AG04450 (cell line): ENCODE measurements around the gene CDADC1. TPM values are rescaled to one million over a fixed set of nuclear protein-coding genes. Genes with fewer than 3 reads are reported as not detected.
A peak's percentile ranks its signal among the peaks of the same experiment; 100 is the strongest.

Experiments used
- CTCF ChIA-PET: fragments of 300-600, 350-600 bp; formaldehyde crosslinking; extraction: SDS; loops from one replicate; lab custom pipeline; 2022; ENCODE audit warnings: antibody characterized with exemption, inconsistent platforms; lab: Charles Lee
- POLR2A ChIA-PET: fragments of 350-600 bp; formaldehyde crosslinking; extraction: SDS; loops from one replicate; lab custom pipeline; 2021; ENCODE audit warnings: antibody characterized with exemption, inconsistent platforms; lab: Yijun Ruan, JAX
- DNase-seq: peaks from one replicate; pipeline ENCODE4 v3.0.0-alpha.2; 2011; ENCODE audit warnings: low read depth, low spot score
- H3K27ac ChIP-seq: one replicate; pipeline ENCODE4 v1.5.1; 2012; ENCODE audit warnings: low read depth, low read length, control low read depth
- H3K27me3 ChIP-seq: one replicate; pipeline ENCODE4 v1.6.0; 2012; ENCODE audit warnings: low read length; ENCODE audit not compliant: control insufficient read depth, insufficient read depth
- H3K4me3 ChIP-seq: 2 replicates; pipeline ENCODE4 v1.5.1; 2011; ENCODE audit warnings: mild to moderate bottlenecking, low read depth, low read length, control low read depth
- H3K9me3 ChIP-seq: 2 replicates; pipeline ENCODE4 v1.5.1; 2012; ENCODE audit warnings: low read length; ENCODE audit not compliant: control insufficient read depth, insufficient read depth
- polyA plus RNA-seq: library from polyadenylated mRNA; depleted of rRNA; stranded (reverse); fragments of >200 nt; gene quantifications from 2 replicates; pipeline ENCODE4 v1.2.3, GENCODE V29; 2011
- TF ChIP-seq, protein P1 (sequence below): IDR thresholded peaks from 2 replicates; pipeline ENCODE4 v1.5.1; 2011; ENCODE audit warnings: low read depth, low read length, control low read depth, inconsistent platforms

The CDADC1 gene
- polyA plus RNA-seq, 1 experiment, result 6.4 TPM

GRCh38 chr13:49315036-49315565, 67.4 kb downstream of the CDADC1 start:
- TF ChIP-seq, protein P1, sequence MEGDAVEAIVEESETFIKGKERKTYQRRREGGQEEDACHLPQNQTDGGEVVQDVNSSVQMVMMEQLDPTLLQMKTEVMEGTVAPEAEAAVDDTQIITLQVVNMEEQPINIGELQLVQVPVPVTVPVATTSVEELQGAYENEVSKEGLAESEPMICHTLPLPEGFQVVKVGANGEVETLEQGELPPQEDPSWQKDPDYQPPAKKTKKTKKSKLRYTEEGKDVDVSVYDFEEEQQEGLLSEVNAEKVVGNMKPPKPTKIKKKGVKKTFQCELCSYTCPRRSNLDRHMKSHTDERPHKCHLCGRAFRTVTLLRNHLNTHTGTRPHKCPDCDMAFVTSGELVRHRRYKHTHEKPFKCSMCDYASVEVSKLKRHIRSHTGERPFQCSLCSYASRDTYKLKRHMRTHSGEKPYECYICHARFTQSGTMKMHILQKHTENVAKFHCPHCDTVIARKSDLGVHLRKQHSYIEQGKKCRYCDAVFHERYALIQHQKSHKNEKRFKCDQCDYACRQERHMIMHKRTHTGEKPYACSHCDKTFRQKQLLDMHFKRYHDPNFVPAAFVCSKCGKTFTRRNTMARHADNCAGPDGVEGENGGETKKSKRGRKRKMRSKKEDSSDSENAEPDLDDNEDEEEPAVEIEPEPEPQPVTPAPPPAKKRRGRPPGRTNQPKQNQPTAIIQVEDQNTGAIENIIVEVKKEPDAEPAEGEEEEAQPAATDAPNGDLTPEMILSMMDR, result no peak
- no peak for DNase-seq
- H3K27me3 ChIP-seq, result no peaks in the 10 kb centered on the region
- POLR2A ChIA-PET, result interaction anchor here (1.5 to 1.9 kb wide), 2 partner anchors 52 to 129 kb away, joined by 5 to 8 read pairs; partner anchors contain the start of genes CAB39L and SETDB2
- no peak overlapping the region for H3K27ac ChIP-seq
- CTCF ChIA-PET, result no interaction called here
- H3K9me3 ChIP-seq, result peaks cover 5% of the 10 kb centered on the region; the same call in 1 of the 2 replicates
- H3K4me3 ChIP-seq, result no peak overlapping the region

DNA sequence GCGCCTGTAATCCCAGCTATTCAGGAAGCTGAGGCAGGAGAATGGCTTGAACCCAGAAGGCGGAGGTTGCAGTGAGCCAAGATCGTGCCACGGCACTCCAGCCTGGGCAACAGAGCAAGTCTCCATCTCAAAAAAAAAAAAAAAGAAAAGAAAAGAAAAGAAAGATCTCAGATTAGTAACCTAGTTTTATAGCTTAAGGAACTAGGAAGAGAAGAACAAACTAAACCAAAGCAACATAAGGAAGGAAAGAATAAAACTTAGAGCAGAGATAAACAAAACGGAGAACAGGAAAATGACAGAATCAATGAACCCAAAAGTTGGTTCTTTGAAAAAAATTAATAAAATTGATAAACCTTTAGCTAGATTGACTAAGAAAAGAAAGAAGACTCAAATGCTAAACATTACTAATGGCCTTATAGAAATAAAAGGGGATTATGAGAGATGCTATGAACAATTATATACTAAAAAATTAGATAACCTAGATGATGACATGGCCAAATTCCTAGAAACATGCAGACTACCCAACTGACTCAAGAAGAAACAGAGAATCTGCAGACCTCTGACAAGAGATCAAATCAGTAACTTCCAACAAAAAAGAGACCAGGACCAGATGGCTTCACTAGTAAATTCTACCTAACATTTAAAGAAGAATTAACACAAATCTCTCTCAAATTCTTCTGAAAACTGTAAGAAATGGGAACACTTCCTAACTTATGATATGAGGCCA, 68.2 kb downstream of the CDADC1 start:
- TF ChIP-seq, protein P1, result no peak
- CTCF ChIA-PET, result interaction anchor here (0.6 to 0.7 kb wide), 2 partner anchors 15 to 35 kb away, joined by 3 to 4 read pairs; no protein-coding TSS in a partner anchor
- Histone ChIP-seq H3K27ac (no peak overlapping the region), H3K27me3 (no peaks in the 10 kb centered on the region), H3K4me3 (no peak overlapping the region), H3K9me3 (peaks cover under 1% of the 10 kb centered on the region; the same call in 1 of the 2 replicates)
- no peak for DNase-seq
- POLR2A ChIA-PET, result interaction anchor here (0.6 kb wide), 1 partner anchor 25 kb away, joined by 3 read pairs; no protein-coding TSS in a partner anchor

GRCh38 chr13:49319551-49319950, 71.8 kb downstream of the CDADC1 start:
- Histone ChIP-seq H3K27me3 (no peaks in the 10 kb centered on the region), H3K27ac (no peak overlapping the region), H3K9me3 (no peaks in the 10 kb centered on the region), H3K4me3 (no peak overlapping the region)
- TF ChIP-seq, protein P1, result no peak
- CTCF ChIA-PET, result no interaction called here
- peak; percentile 54 for DNase-seq
- POLR2A ChIA-PET, result interaction anchor here (0.6 to 0.7 kb wide), 4 partner anchors 8 to 427 kb away, joined by 3 to 5 read pairs (median 4); no protein-coding TSS in a partner anchor

- CTCF ChIA-PET, result no interaction called here
Measured at GRCh38 chr13:49319951-49320350, 72.2 kb downstream of the CDADC1 start.

More at GRCh38 chr13:49319951-49320350, 72.2 kb downstream of the CDADC1 start:
- Histone ChIP-seq H3K27me3 (no peaks in the 10 kb centered on the region), H3K4me3 (no peak overlapping the region), H3K9me3 (no peaks in the 10 kb centered on the region), H3K27ac (no peak overlapping the region)
- no peak for DNase-seq
- POLR2A ChIA-PET, result interaction anchor here (0.7 kb wide), 3 partner anchors 9 to 427 kb away, joined by 4 to 5 read pairs (median 4); no protein-coding TSS in a partner anchor
- TF ChIP-seq, protein P1, result no peak
